Body of pancreas (tissue), 4 donors: ENCODE measurements around the gene DAB1. TPM values are rescaled to one million over a fixed set of nuclear protein-coding genes. Genes with fewer than 3 reads are reported as not detected.
A peak's percentile ranks its signal among the peaks of the same experiment; 100 is the strongest.

ENCODE experiments used
- ATAC-seq: fragments of 150-250 bp; one replicate; pipeline ENCODE4 v1.9.1; 2016
- DNase-seq, 4 donors: peaks; one replicate each; pipeline ENCODE4 v3.0.0-alpha.2; 2019
- H3K27ac ChIP-seq, 4 donors: fragments of 200-600 bp; sonication (generic); 1 replicate in 3 of 4; 2 replicates in 1 of 4; pipeline versions ENCODE4 v1.5.1 to v1.6.1; 2016 to 2019; ENCODE audit warnings: mild to moderate bottlenecking in 1 of 4, mixed read lengths in 1 of 4, moderate library complexity in 1 of 4
- H3K27me3 ChIP-seq, 2 donors: fragments of 200-600 bp; sonication (generic); one replicate each; pipeline ENCODE4 v1.6.0; 2016; ENCODE audit warnings: mild to moderate bottlenecking in 1 of 2
- H3K36me3 ChIP-seq, 2 donors: fragments of 200-600 bp; sonication (generic); replicated peaks in 1 of 2; 2 replicates each; pipeline ENCODE4 v1.5.1; 2016; ENCODE audit warnings: low read depth in 2 of 2; ENCODE audit not compliant: insufficient read depth in 1 of 2
- H3K4me1 ChIP-seq: fragments of 200-600 bp; sonication (generic); one replicate; pipeline ENCODE4 v1.6.0; 2016
- H3K4me3 ChIP-seq, 2 donors: fragments of 200-600 bp; sonication (generic); 1 replicate in 1 of 2; 2 replicates in 1 of 2; pipeline ENCODE4 v1.5.1; 2016 to 2019
- H3K9me3 ChIP-seq, 3 donors: fragments of 200-600 bp; sonication (generic); 1 replicate in 2 of 3; 2 replicates in 1 of 3; pipeline ENCODE4 v1.5.1; 2016
- POLR2A ChIP-seq, 3 donors: fragments of 450-650 bp; IDR thresholded peaks; one replicate each; pipeline ENCODE4 v1.6.1; 2016; ENCODE audit warnings: antibody characterized with exemption in 3 of 3, mild to moderate bottlenecking in 2 of 3
- WGBS, 2 donors: methylation state at CpG; one replicate each; pipeline ENCODE4 v1.1.5; 2017; 5-methylcytosine and 5-hydroxymethylcytosine counted together
- intact Hi-C: fragments of 100-400 bp; cut with DNase I; formaldehyde crosslinking; loops from one replicate; pipeline ENCODE4 v1.15.1; 2023
- total RNA-seq, 2 donors: library from RNA; depleted of rRNA; stranded (reverse); fragments of >200 nt; gene quantifications; one replicate each; pipeline ENCODE4 v1.1.0, GENCODE V29; 2016
- TF ChIP-seq, protein P1 (sequence below), 7 experiments: fragments of 450-650 bp in 4 of 7; fragments of 200-600 bp in 3 of 7; sonication (generic) in 3 of 7; IDR thresholded peaks; one replicate each; pipeline ENCODE4 v1.5.1; 2016 to 2019; ENCODE audit warnings: antibody characterized with exemption in 7 of 7

Gene DAB1
- total RNA-seq, 2 donors from 2014 or later, result under 0.01 TPM; not detected in 1

DNA sequence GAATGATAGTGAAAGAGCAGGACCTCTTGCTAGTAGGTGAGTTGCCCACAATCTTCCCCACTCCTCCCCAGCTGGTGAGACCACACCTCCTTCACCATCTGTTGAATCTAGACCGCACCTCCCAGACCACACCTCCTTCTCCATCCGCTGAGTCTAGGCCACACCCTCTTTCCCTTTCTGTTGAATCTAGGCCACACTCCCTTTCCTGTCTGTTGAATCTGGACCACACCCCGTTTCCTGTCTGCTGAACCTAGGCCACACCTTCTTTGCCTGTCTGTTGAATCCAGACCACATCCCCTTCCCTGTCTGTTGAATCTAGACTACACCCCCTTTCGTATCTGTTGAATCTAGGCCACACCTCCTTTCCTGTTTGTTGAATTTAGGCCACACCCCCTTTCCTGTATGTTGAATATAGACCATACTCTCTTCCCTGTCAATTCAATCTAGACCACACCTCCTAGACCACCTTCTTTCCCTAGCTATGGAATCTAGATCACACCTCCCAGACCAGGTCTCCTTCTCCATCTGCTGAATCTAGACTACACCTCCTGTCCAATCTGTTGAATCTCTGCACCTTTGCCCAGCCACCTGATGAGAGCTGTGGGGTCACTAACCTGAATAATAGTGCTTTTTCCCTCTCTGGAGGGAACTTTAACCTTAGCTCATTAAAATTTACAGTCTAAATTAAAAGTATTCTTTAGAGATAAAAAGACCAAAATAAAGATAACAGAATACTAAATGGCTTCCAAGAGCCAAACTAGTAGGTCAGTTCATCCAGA is 116.3 kb downstream of the DAB1 start:
- WGBS, 2 donors, result 82 to 87% methylated on average over 4 of the region's 4 CpGs
- H3K27me3 ChIP-seq, result no peaks in the 10 kb centered on the region
- intact Hi-C loops, result no loop called here

GRCh38 chr1:57304591-57304990 is 119.3 kb downstream of the DAB1 start:
- no peak for DNase-seq
- no peaks in the 10 kb centered on the region for H3K4me1 ChIP-seq
- no peak overlapping the region for H3K4me3 ChIP-seq
- ATAC-seq, result no peak
- intact Hi-C loops, result no loop called here
- no peaks in the 10 kb centered on the region for H3K36me3 ChIP-seq
- no peaks in the 10 kb centered on the region for H3K9me3 ChIP-seq
- TF ChIP-seq, protein P1, sequence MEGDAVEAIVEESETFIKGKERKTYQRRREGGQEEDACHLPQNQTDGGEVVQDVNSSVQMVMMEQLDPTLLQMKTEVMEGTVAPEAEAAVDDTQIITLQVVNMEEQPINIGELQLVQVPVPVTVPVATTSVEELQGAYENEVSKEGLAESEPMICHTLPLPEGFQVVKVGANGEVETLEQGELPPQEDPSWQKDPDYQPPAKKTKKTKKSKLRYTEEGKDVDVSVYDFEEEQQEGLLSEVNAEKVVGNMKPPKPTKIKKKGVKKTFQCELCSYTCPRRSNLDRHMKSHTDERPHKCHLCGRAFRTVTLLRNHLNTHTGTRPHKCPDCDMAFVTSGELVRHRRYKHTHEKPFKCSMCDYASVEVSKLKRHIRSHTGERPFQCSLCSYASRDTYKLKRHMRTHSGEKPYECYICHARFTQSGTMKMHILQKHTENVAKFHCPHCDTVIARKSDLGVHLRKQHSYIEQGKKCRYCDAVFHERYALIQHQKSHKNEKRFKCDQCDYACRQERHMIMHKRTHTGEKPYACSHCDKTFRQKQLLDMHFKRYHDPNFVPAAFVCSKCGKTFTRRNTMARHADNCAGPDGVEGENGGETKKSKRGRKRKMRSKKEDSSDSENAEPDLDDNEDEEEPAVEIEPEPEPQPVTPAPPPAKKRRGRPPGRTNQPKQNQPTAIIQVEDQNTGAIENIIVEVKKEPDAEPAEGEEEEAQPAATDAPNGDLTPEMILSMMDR (IDR thresholded peaks at IDR 0.05), result no peak
- TF ChIP-seq POLR2A (IDR thresholded peaks at IDR 0.05), result no peak
- H3K27ac ChIP-seq, result no peak overlapping the region
- H3K27me3 ChIP-seq, result no peaks in the 10 kb centered on the region
- WGBS, 2 donors, result 75 to 77% methylated on average over 3 of the region's 3 CpGs

More for the DNA sequence above, 116.3 kb downstream of the DAB1 start:
- H3K4me1 ChIP-seq, result no peaks in the 10 kb centered on the region
- DNase-seq, result peak in 1 of 4 donors; percentile 5
- H3K9me3 ChIP-seq, result no peaks in the 10 kb centered on the region
- H3K4me3 ChIP-seq, result no peak overlapping the region
- TF ChIP-seq, protein P1 (IDR thresholded peaks at IDR 0.05), result no peak
- no peak for TF ChIP-seq POLR2A (IDR thresholded peaks at IDR 0.05)
- H3K27ac ChIP-seq, result no peak overlapping the region
- no peak for ATAC-seq
- no peaks in the 10 kb centered on the region for H3K36me3 ChIP-seq

DNA sequence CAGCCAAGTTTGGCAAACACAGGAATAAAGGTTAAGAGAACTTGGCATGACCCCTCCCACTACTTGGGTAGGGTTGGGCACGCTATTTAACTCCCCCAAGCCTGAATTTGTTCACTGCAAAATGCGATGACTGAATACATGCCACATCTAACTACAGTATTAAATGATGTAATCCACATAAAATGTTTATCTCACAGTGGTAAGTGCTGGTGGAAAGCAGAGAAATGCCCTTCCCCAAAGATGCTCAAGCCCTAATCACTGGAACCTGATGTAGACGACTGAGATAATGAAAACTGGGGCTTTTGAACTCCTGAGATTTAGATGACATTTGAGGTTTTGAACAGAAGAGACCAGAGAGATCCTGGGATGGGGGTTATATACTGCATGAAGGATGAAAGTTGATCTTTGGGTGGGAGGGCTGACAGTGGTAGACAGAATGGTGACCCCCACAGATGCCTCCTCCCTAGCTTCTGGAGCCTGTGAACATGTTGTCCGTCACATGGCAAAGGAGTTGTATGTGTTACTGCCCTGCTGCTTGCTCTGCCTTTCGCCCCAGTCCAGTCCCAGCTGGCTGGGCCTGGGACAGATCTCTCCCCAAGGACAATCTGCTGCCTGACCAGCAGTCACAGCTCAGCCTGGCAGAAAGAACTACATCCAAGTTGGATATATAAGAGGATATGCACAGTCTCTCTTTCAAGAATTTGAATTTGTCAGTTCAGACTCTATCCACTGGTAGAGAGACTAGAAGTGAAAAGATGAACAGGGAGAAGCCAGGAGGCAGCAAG is 120.9 kb downstream of the DAB1 start:
- TF ChIP-seq, protein P1 (IDR thresholded peaks at IDR 0.05), result no peak
- TF ChIP-seq POLR2A (IDR thresholded peaks at IDR 0.05), result no peak
- Histone ChIP-seq H3K4me1 (no peaks in the 10 kb centered on the region), H3K27ac (no peak overlapping the region), H3K36me3 (no peaks in the 10 kb centered on the region), H3K27me3 (no peaks in the 10 kb centered on the region), H3K9me3 (no peaks in the 10 kb centered on the region), H3K4me3 (no peak overlapping the region)
- intact Hi-C loops, result no loop called here
- 74 to 85% methylated on average over 5 of the region's 5 CpGs for WGBS, 2 donors
- DNase-seq, result no peak
- ATAC-seq, result no peak

GRCh38 chr1:57300186-57300585 is 123.7 kb downstream of the DAB1 start:
- H3K36me3 ChIP-seq, result no peaks in the 10 kb centered on the region
- H3K4me3 ChIP-seq, result no peak overlapping the region
- H3K4me1 ChIP-seq, result no peaks in the 10 kb centered on the region
- H3K27ac ChIP-seq, result no peak overlapping the region
- intact Hi-C loops, result no loop called here
- no peak for ATAC-seq
- 74 to 90% methylated on average over 2 of the region's 2 CpGs for WGBS, 2 donors
- TF ChIP-seq, protein P1 (IDR thresholded peaks at IDR 0.05), result no peak
- no peak for TF ChIP-seq POLR2A (IDR thresholded peaks at IDR 0.05)
- no peaks in the 10 kb centered on the region for H3K9me3 ChIP-seq
- DNase-seq, result no peak
- no peaks in the 10 kb centered on the region for H3K27me3 ChIP-seq
